PFSK-1 (cell line): Measurements from ENCODE around the gene RGS3.

ENCODE experiments used
- FOXP2 ChIP-seq: optimal IDR thresholded peaks from 2 replicates; pipeline ENCODE3; 2011; ENCODE audit warnings: borderline replicate concordance, control low read depth, inconsistent platforms; ENCODE audit not compliant: insufficient read depth; ENCODE audit errors: extremely low read length, extremely low read depth
- POLR2AphosphoS5 ChIP-seq: IDR thresholded peaks from 2 replicates; pipeline ENCODE4 v1.6.1; 2012; ENCODE audit warnings: low read depth, mild to moderate bottlenecking, control low read depth, low read length, moderate library complexity
- SIN3A ChIP-seq: IDR thresholded peaks from 2 replicates; pipeline ENCODE4 v1.6.1; 2012; ENCODE audit warnings: mild to moderate bottlenecking, low read length, moderate library complexity, borderline replicate concordance; ENCODE audit not compliant: insufficient read depth
- TAF1 ChIP-seq: IDR thresholded peaks from 2 replicates; pipeline ENCODE4 v1.6.1; 2012; ENCODE audit warnings: low read length, control low read depth, borderline replicate concordance; ENCODE audit not compliant: insufficient read depth
- TF ChIP-seq, protein P1 (sequence below), 2 experiments: IDR thresholded peaks; 2 replicates each; pipeline versions ENCODE4 v1.6.1 to v1.8.0; 2011 to 2012; ENCODE audit warnings: low read depth in 2 of 2, low read length in 2 of 2, control low read depth in 1 of 2, inconsistent platforms in 1 of 2, mild to moderate bottlenecking in 1 of 2, moderate library complexity in 1 of 2; ENCODE audit not compliant: insufficient read depth in 1 of 2

DNA sequence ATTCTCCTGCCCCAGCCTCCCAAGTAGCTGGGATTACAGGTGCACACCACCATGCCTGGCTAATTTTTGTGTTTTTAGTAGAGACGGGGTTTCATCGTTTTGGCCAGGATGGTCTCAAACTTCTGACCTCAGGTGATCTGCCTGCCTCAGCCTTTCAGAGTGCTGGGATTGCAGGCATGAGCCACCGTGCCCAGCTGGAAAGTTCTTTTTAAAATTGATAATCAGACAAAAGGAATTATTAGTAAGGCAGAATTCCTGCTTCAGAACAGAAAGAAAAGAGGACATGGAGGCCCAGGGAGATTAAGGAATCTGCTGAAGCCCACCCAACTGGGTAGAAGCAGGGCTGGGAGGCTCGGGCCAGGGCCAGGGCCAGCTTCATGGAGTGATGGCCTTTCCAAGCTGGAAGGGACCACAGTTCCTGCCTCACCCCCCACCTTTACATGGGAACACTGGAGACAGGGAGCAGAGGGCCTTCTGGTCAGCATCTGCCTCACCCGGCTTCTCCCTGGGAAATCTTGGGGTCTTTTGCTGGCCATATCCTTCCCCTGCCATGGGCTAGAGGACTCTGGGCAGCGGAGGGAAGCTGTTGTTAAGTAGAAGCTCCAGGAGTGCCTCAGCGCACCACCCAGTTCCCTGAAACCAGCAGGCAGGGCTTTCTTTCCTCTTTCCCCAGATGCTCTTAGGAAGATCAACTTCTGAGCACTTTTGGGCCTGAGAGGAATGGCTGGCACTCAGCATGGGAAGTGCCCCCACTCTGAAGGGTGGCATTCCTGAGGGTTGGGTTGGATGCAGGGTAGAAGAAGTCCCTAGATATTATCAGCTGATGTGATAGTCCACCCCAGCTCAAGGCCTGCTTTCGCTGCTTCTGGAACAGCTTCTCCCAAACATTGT lies 70.1 kb downstream of the RGS3 start:
- TF ChIP-seq SIN3A (no peak), TAF1 (no peak), POLR2AphosphoS5 (no peak), FOXP2 (no peak)
- TF ChIP-seq, protein P1, sequence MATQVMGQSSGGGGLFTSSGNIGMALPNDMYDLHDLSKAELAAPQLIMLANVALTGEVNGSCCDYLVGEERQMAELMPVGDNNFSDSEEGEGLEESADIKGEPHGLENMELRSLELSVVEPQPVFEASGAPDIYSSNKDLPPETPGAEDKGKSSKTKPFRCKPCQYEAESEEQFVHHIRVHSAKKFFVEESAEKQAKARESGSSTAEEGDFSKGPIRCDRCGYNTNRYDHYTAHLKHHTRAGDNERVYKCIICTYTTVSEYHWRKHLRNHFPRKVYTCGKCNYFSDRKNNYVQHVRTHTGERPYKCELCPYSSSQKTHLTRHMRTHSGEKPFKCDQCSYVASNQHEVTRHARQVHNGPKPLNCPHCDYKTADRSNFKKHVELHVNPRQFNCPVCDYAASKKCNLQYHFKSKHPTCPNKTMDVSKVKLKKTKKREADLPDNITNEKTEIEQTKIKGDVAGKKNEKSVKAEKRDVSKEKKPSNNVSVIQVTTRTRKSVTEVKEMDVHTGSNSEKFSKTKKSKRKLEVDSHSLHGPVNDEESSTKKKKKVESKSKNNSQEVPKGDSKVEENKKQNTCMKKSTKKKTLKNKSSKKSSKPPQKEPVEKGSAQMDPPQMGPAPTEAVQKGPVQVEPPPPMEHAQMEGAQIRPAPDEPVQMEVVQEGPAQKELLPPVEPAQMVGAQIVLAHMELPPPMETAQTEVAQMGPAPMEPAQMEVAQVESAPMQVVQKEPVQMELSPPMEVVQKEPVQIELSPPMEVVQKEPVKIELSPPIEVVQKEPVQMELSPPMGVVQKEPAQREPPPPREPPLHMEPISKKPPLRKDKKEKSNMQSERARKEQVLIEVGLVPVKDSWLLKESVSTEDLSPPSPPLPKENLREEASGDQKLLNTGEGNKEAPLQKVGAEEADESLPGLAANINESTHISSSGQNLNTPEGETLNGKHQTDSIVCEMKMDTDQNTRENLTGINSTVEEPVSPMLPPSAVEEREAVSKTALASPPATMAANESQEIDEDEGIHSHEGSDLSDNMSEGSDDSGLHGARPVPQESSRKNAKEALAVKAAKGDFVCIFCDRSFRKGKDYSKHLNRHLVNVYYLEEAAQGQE (IDR thresholded peaks at IDR 0.05; ENCODE audit: insufficient read depth in 1 of 2, low read depth in 2 of 2, low read length in 2 of 2) = no peak
